HepG2 (cell line): Measurements from ENCODE around the gene SYCP2. TPM values are rescaled to one million over a fixed set of nuclear protein-coding genes. Genes with fewer than 3 reads are reported as not detected.

Experiments
- ATAC-seq: fragments of 200-7000 bp; cut with Tn5 transposase; 3 replicates; pipeline ENCODE4 v1.9.1; 2020; ENCODE audit warnings: mild to moderate bottlenecking, moderate library complexity
- BruUV-seq: library from RNA; stranded (reverse); fragments of 400-500 nt; replicated peaks from 2 replicates; lab custom pipeline; 2021; lab: Mats Ljungman, UMichigan
- CTCF ChIA-PET: fragments of 300-600 bp; formaldehyde crosslinking; extraction: SDS; loops from one replicate; lab custom pipeline; 2021; ENCODE audit warnings: low total read pairs, inconsistent platforms, low intra/inter-chr PET ratio; lab: Yijun Ruan, JAX
- POLR2A ChIA-PET: fragments of 350-600 bp; sonication (Branson Sonifier 250); formaldehyde crosslinking; loops from one replicate; lab custom pipeline; 2020; ENCODE audit warnings: antibody characterized with exemption, inconsistent platforms; lab: Yijun Ruan, JAX
- DNase-seq: peaks from one replicate; pipeline ENCODE4 v3.0.0-alpha.2; 2015; ENCODE audit warnings: low spot score
- FAIRE-seq: peaks from 3 replicates; lab custom pipeline; 2011; peaks lifted over from hg19 to GRCh38; lab: Jason Lieb, UNC
- H2AFZ ChIP-seq: one replicate; pipeline ENCODE4 v1.6.1; 2011; ENCODE audit warnings: low read length, inconsistent platforms
- H3K27ac ChIP-seq: fragments of 300-600 bp; 3 replicates; pipeline ENCODE4 v1.8.0; 2011; ENCODE audit warnings: mixed run types, mild to moderate bottlenecking, mixed read lengths, low read length, inconsistent platforms; ENCODE audit not compliant: insufficient read depth; ENCODE audit errors: extremely low read length
- H3K27me3 ChIP-seq, 2 experiments: fragments of 200-600 bp in 1 of 2; 2 replicates in 1 of 2; 3 replicates in 1 of 2; pipeline versions ENCODE4 v1.6.0 to v1.8.0; 2011; ENCODE audit warnings: low read length in 2 of 2, mild to moderate bottlenecking in 2 of 2, moderate library complexity in 2 of 2, inconsistent platforms in 1 of 2; ENCODE audit not compliant: insufficient read depth in 2 of 2, control insufficient read depth in 1 of 2
- H3K36me3 ChIP-seq, 2 experiments: fragments of 200-600 bp in 1 of 2; replicated peaks in 1 of 2; 2 replicates in 1 of 2; 3 replicates in 1 of 2; pipeline versions ENCODE4 v1.5.1 to v1.8.0; 2011; ENCODE audit warnings: low read length in 2 of 2, inconsistent platforms in 1 of 2; ENCODE audit not compliant: insufficient read depth in 2 of 2, control insufficient read depth in 1 of 2
- H3K4me1 ChIP-seq: 2 replicates; pipeline ENCODE4 v1.5.1; 2012; ENCODE audit warnings: low read length, inconsistent platforms; ENCODE audit not compliant: insufficient read depth
- H3K4me2 ChIP-seq: 2 replicates; pipeline ENCODE4 v1.6.0; 2011; ENCODE audit warnings: low read depth, low read length, inconsistent platforms
- H3K4me3 ChIP-seq, 3 experiments: fragments of 200-600 bp in 1 of 3; sonication (generic), shearing (Covaris generic) in 1 of 3; replicated peaks in 1 of 3; 2 replicates each; pipeline ENCODE4 v1.5.1; 2011 to 2016; ENCODE audit warnings: low read length in 3 of 3, inconsistent platforms in 2 of 3, low read depth in 2 of 3, mild to moderate bottlenecking in 2 of 3, control low read depth in 1 of 3, mixed read lengths in 1 of 3; ENCODE audit not compliant: insufficient read depth in 1 of 3
- H3K79me2 ChIP-seq: one replicate; pipeline ENCODE4 v1.6.1; 2011; ENCODE audit warnings: low read length, inconsistent platforms; ENCODE audit not compliant: insufficient read depth
- H3K9ac ChIP-seq: 2 replicates; pipeline ENCODE4 v1.6.0; 2011; ENCODE audit warnings: mild to moderate bottlenecking, low read depth, low read length, inconsistent platforms; ENCODE audit not compliant: insufficient read depth
- H3K9me3 ChIP-seq: 2 replicates; pipeline ENCODE4 v1.5.1; 2012; ENCODE audit warnings: mild to moderate bottlenecking, low read length
- H4K20me1 ChIP-seq: 2 replicates; pipeline ENCODE4 v1.6.0; 2011; ENCODE audit warnings: inconsistent platforms, mild to moderate bottlenecking, low read length, moderate library complexity; ENCODE audit not compliant: insufficient read depth
- MIER3 ChIP-seq: IDR thresholded peaks from 2 replicates; pipeline ENCODE4 v1.6.1; 2016; ENCODE audit warnings: missing compliant biosample characterization, borderline replicate concordance
- SNRNP70 ChIP-seq: fragments of 200-400 bp; formaldehyde crosslinking; IDR thresholded peaks from 2 replicates; pipeline ENCODE4 v1.6.1; 2017; ENCODE audit warnings: mild to moderate bottlenecking, low read depth, low read length, moderate library complexity
- STAT5B ChIP-seq: sonication (generic); formaldehyde crosslinking; IDR thresholded peaks from 2 replicates; pipeline ENCODE4 v1.4.0; 2020; ENCODE audit warnings: missing genetic modification reagents
- U2AF1 ChIP-seq: fragments of 200-400 bp; formaldehyde crosslinking; optimal IDR thresholded peaks from 2 replicates; pipeline ENCODE3; 2017; ENCODE audit warnings: mild to moderate bottlenecking, low read depth, low read length
- ZMYM3 ChIP-seq: sonication (generic); formaldehyde crosslinking; IDR thresholded peaks from 2 replicates; pipeline ENCODE4 v1.5.1; 2020; ENCODE audit warnings: mild to moderate bottlenecking, missing genetic modification reagents
- ZNF574 ChIP-seq: sonication (generic); formaldehyde crosslinking; IDR thresholded peaks from 2 replicates; pipeline ENCODE4 v1.4.0; 2020; ENCODE audit warnings: missing genetic modification reagents
- ZNF841 ChIP-seq: sonication (generic); formaldehyde crosslinking; IDR thresholded peaks from 2 replicates; pipeline ENCODE4 v1.8.1; 2023; ENCODE audit warnings: missing genetic modification reagents, borderline replicate concordance
- WGBS: methylation state at CpG from one replicate; pipeline ENCODE4 v1.1.6; 2017; ENCODE audit warnings: low lambda C conversion rate; 5-methylcytosine and 5-hydroxymethylcytosine counted together
- in situ Hi-C: cut with HindIII; loops from 2 replicates; pipeline ENCODE4 v1.10.0; 2017; ENCODE audit warnings: low pct_unique_long_range_greater_than_20kb; ENCODE audit not compliant: extremely low pct_ligation_motif_present
- intact Hi-C: fragments of 100-400 bp; cut with micrococcal nuclease; formaldehyde crosslinking; loops from one replicate; pipeline ENCODE4 v1.10.0; 2022; ENCODE audit not compliant: unreplicated experiment
- polyA plus RNA-seq, 8 experiments: library from polyadenylated mRNA; depleted of rRNA in 3 of 8; stranded (reverse) in 7 of 8; unstranded in 1 of 8; fragments of >200 nt; fragmentation: Illumina TruSeq in 4 of 8; extraction: Trizol in 4 of 8; gene quantifications; 2 replicates each; pipeline versions ENCODE4 v1.2.1 to v1.2.3, GENCODE V29; 2011 to 2016; ENCODE audit warnings: low read depth in 4 of 8, missing spikeins in 1 of 8, mixed read lengths in 1 of 8; ENCODE audit not compliant: insufficient read depth in 1 of 8
- total RNA-seq, 5 experiments: library from RNA; depleted of rRNA; stranded (reverse); fragments of >200 nt; fragmentation: Illumina TruSeq; extraction: Trizol; gene quantifications; 2 replicates each; pipeline ENCODE4 v1.2.3, GENCODE V29; 2016; ENCODE audit warnings: low read depth in 1 of 5
- TF ChIP-seq, protein P1 (sequence below): sonication (generic); formaldehyde crosslinking; IDR thresholded peaks from 2 replicates; pipeline ENCODE4 v1.5.0; 2020; ENCODE audit warnings: mild to moderate bottlenecking, missing genetic modification reagents

The SYCP2 gene
- total and polyA plus RNA-seq, 2 of the 13 experiments (the other 11 are each of a cell fraction or from before 2014, with no cell fraction given): 0.07 to 0.24 TPM

GRCh38 chr20:59903621-59904020 is 29.8 kb downstream of the SYCP2 start:
- Histone ChIP-seq H3K36me3 (no peaks in the 10 kb centered on the region), H3K4me2 (no peak overlapping the region), H4K20me1 (no peaks in the 10 kb centered on the region), H3K27me3 (no peaks in the 10 kb centered on the region), H3K79me2 (no peaks in the 10 kb centered on the region), H2AFZ (no peak overlapping the region), H3K9ac (no peak overlapping the region), H3K4me3 (no peak overlapping the region), H3K27ac (no peak overlapping the region), H3K9me3 (no peaks in the 10 kb centered on the region), H3K4me1 (no peaks in the 10 kb centered on the region)
- ATAC-seq (no peak), FAIRE-seq (no peak), DNase-seq (no peak)
- intact Hi-C loops (no loop called here), in situ Hi-C loops (no loop called here)
- no TSS peak for BruUV-seq
- WGBS: 19% methylated on average over 1 of the region's 1 CpG
- ChIA-PET CTCF (no interaction called here), POLR2A (no interaction called here)
- no peak for TF ChIP-seq U2AF1
- no peak for TF ChIP-seq ZNF841 (CRISPR knock-in tag)
- TF ChIP-seq MIER3 (CRISPR knock-in tag): no peak
- no peak for TF ChIP-seq STAT5B (CRISPR knock-in tag)
- TF ChIP-seq, protein P1, sequence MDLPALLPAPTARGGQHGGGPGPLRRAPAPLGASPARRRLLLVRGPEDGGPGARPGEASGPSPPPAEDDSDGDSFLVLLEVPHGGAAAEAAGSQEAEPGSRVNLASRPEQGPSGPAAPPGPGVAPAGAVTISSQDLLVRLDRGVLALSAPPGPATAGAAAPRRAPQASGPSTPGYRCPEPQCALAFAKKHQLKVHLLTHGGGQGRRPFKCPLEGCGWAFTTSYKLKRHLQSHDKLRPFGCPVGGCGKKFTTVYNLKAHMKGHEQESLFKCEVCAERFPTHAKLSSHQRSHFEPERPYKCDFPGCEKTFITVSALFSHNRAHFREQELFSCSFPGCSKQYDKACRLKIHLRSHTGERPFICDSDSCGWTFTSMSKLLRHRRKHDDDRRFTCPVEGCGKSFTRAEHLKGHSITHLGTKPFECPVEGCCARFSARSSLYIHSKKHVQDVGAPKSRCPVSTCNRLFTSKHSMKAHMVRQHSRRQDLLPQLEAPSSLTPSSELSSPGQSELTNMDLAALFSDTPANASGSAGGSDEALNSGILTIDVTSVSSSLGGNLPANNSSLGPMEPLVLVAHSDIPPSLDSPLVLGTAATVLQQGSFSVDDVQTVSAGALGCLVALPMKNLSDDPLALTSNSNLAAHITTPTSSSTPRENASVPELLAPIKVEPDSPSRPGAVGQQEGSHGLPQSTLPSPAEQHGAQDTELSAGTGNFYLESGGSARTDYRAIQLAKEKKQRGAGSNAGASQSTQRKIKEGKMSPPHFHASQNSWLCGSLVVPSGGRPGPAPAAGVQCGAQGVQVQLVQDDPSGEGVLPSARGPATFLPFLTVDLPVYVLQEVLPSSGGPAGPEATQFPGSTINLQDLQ (CRISPR knock-in tag): no peak
- TF ChIP-seq, all 625 proteins: peak for 0

GRCh38 chr20:59902470-59902869 is 31.0 kb downstream of the SYCP2 start:
- Histone ChIP-seq H4K20me1 (no peaks in the 10 kb centered on the region), H2AFZ (no peak overlapping the region), H3K36me3 (no peaks in the 10 kb centered on the region), H3K9me3 (no peaks in the 10 kb centered on the region), H3K27ac (no peak overlapping the region), H3K4me2 (no peak overlapping the region), H3K4me1 (no peaks in the 10 kb centered on the region), H3K4me3 (no peak overlapping the region)
- WGBS: 29% methylated on average over 3 of the region's 3 CpGs
- in situ Hi-C loops (no loop called here), intact Hi-C loops (no loop called here)
- FAIRE-seq (no peak), ATAC-seq (no peak)
- POLR2A ChIA-PET: no interaction called here
- BruUV-seq: no TSS peak
- TF ChIP-seq SNRNP70 (no peak), ZNF574 (CRISPR knock-in tag) (no peak), ZMYM3 (no peak)
- TF ChIP-seq, all 625 proteins: peak for 0
- no peak overlapping the region for H3K9ac ChIP-seq
- no peaks in the 10 kb centered on the region for H3K79me2 ChIP-seq
- no peaks in the 10 kb centered on the region for H3K27me3 ChIP-seq
- CTCF ChIA-PET: no interaction called here
- DNase-seq: no peak
